ENCODE results near the gene NIPAL4.

NIPAL4 gene

GRCh38 chr5:157521704-157522029, 61.7 kb downstream of the NIPAL4 start:
- H4K20me1 ChIP-seq (ENCODE audit: insufficient read depth, low read length), result no peaks in the 10 kb centered on the region
- H3K9me3 ChIP-seq (ENCODE audit: low read length), result no peaks in the 10 kb centered on the region
- H3K9me2 ChIP-seq (ENCODE audit: low read depth, low read length), result no peaks in the 10 kb centered on the region
- H3K9ac ChIP-seq (ENCODE audit: low read length), result no peak overlapping the region
- no peak overlapping the region for H2AFZ ChIP-seq (ENCODE audit: low read length)
- no peak overlapping the region for H3K4me2 ChIP-seq (ENCODE audit: low read length)
- H3K36me3 ChIP-seq (ENCODE audit: insufficient read depth, low read length), result no peaks in the 10 kb centered on the region
- no peaks in the 10 kb centered on the region for H3F3A ChIP-seq (ENCODE audit: insufficient read depth, low read length)
- no peak overlapping the region for H3K4me3 ChIP-seq (ENCODE audit: low read depth, low read length, poor library complexity, severe bottlenecking)
- H3K4me1 ChIP-seq (ENCODE audit: insufficient read depth, low read length, severe bottlenecking), result no peaks in the 10 kb centered on the region
- no peak overlapping the region for H3K27ac ChIP-seq (ENCODE audit: low read depth, low read length, poor library complexity, severe bottlenecking)
- no peaks in the 10 kb centered on the region for H3K27me3 ChIP-seq (ENCODE audit: insufficient read depth, low read length)
- TF ChIP-seq CTCF (IDR thresholded peaks at IDR 0.05; ENCODE audit: low read length) (no peak), EZH2 (IDR thresholded peaks at IDR 0.05; ENCODE audit: borderline replicate concordance, low read length) (no peak)
- no peaks in the 10 kb centered on the region for H3K79me2 ChIP-seq (ENCODE audit: insufficient read depth, low read length)

- no peaks in the 10 kb centered on the region for H3K4me1 ChIP-seq (ENCODE audit: insufficient read depth, low read length, severe bottlenecking)
- no peaks in the 10 kb centered on the region for H3K36me3 ChIP-seq (ENCODE audit: insufficient read depth, low read length)
- no peak overlapping the region for H3K9ac ChIP-seq (ENCODE audit: low read length)
- H3K27me3 ChIP-seq (ENCODE audit: insufficient read depth, low read length), result no peaks in the 10 kb centered on the region
- no peaks in the 10 kb centered on the region for H4K20me1 ChIP-seq (ENCODE audit: insufficient read depth, low read length)
- no peak overlapping the region for H3K4me3 ChIP-seq (ENCODE audit: low read depth, low read length, poor library complexity, severe bottlenecking)
- no peaks in the 10 kb centered on the region for H3K9me2 ChIP-seq (ENCODE audit: low read depth, low read length)
- TF ChIP-seq EZH2 (IDR thresholded peaks at IDR 0.05; ENCODE audit: borderline replicate concordance, low read length) (no peak), CTCF (IDR thresholded peaks at IDR 0.05; ENCODE audit: low read length) (no peak)
- no peaks in the 10 kb centered on the region for H3K9me3 ChIP-seq (ENCODE audit: low read length)
- H2AFZ ChIP-seq (ENCODE audit: low read length), result no peak overlapping the region
- H3K79me2 ChIP-seq (ENCODE audit: insufficient read depth, low read length), result no peaks in the 10 kb centered on the region
- H3F3A ChIP-seq (ENCODE audit: insufficient read depth, low read length), result no peaks in the 10 kb centered on the region
- H3K27ac ChIP-seq (ENCODE audit: low read depth, low read length, poor library complexity, severe bottlenecking), result no peak overlapping the region
- H3K4me2 ChIP-seq (ENCODE audit: low read length), result no peak overlapping the region
Observed at GRCh38 chr5:157523976-157524375, 64.0 kb downstream of the NIPAL4 start.

Measured in OCI-LY1 (cell line).